OCI-LY1 (cell line): ENCODE results near the gene ETV5.

Source experiments
- CTCF ChIP-seq: fragments of 200-600 bp; sonication (generic), shearing (Covaris generic); IDR thresholded peaks from 2 replicates; pipeline ENCODE4 v1.5.1; 2017; ENCODE audit warnings: mild to moderate bottlenecking, antibody characterized with exemption, low read length, moderate library complexity, mixed read lengths
- EZH2 ChIP-seq: fragments of 200-600 bp; sonication (generic), shearing (Covaris generic); IDR thresholded peaks from 2 replicates; pipeline ENCODE4 v1.8.0; 2017; ENCODE audit warnings: borderline replicate concordance, mixed run types, mild to moderate bottlenecking, antibody characterized with exemption, low read length, moderate library complexity, mixed read lengths

- TF ChIP-seq CTCF = no peak
- no peak for TF ChIP-seq EZH2
Measured at GRCh38 chr3:186058225-186058624, 50.7 kb downstream of the ETV5 start.
